Activated CD4-positive, alpha-beta T cell treated with anti-CD3 and anti-CD28 coated beads for 24 hours (primary cell): ENCODE data around the gene KIF5A.
"Not testable (repeated sequence)": the region's sequence is repeated elsewhere in the genome, so short reads cannot be mapped to it uniquely, and the experiment has no call there.

Experiments
- DNase-seq, 2 donors: peaks; one replicate each; pipeline ENCODE4 v3.0.0-alpha.2; 2020; ENCODE audit warnings: low read depth in 2 of 2

The KIF5A gene

GRCh38 chr12:57549909-57550640, at the start of gene KIF5A:
TSS of gene KIF5A (plus strand) at chr12:57550044. CDS start at chr12:57550272, 228 bp downstream.
- DNase-seq = peak; percentile 27 to 37

GRCh38 chr12:57500213-57500612, 49.6 kb upstream of the KIF5A start:
- no peak for DNase-seq

- DNase-seq = not testable (repeated sequence)
These were observed 47.4 kb upstream of the KIF5A start for GRCh38 chr12:57502311-57502969.

GRCh38 chr12:57506541-57506940, 43.3 kb upstream of the KIF5A start:
- not testable (repeated sequence) for DNase-seq

- not testable (repeated sequence) for DNase-seq
These were observed 42.0 kb upstream of the KIF5A start for GRCh38 chr12:57507796-57508195.

- DNase-seq = no peak
These were observed 38.7 kb upstream of the KIF5A start for GRCh38 chr12:57511161-57511560.

- no peak for DNase-seq
These were observed 38.1 kb upstream of the KIF5A start for GRCh38 chr12:57511588-57512325.

GRCh38 chr12:57512665-57513064, 37.2 kb upstream of the KIF5A start:
- DNase-seq = no peak

- no peak for DNase-seq
These were observed 36.6 kb upstream of the KIF5A start for GRCh38 chr12:57513266-57513665.

- not testable (repeated sequence) for DNase-seq
These were observed 36.2 kb upstream of the KIF5A start for GRCh38 chr12:57513677-57514076.

GRCh38 chr12:57514246-57514645, 35.6 kb upstream of the KIF5A start:
- not testable (repeated sequence) for DNase-seq

GRCh38 chr12:57514720-57515407, 35.0 kb upstream of the KIF5A start:
- no peak for DNase-seq

- DNase-seq = no peak
These were observed 34.4 kb upstream of the KIF5A start for GRCh38 chr12:57515408-57515933.

GRCh38 chr12:57515934-57516541, 33.8 kb upstream of the KIF5A start:
- DNase-seq = no peak

GRCh38 chr12:57516617-57517153, 33.2 kb upstream of the KIF5A start:
- DNase-seq = no peak

- no peak for DNase-seq
These were observed 32.7 kb upstream of the KIF5A start for GRCh38 chr12:57517187-57517586.

- DNase-seq = not testable (repeated sequence)
These were observed 32.1 kb upstream of the KIF5A start for GRCh38 chr12:57517718-57518117.

- no peak for DNase-seq
These were observed 31.5 kb upstream of the KIF5A start for GRCh38 chr12:57518176-57518919.

GRCh38 chr12:57518920-57519795, 30.7 kb upstream of the KIF5A start:
- no peak for DNase-seq

GRCh38 chr12:57519796-57520052, 30.1 kb upstream of the KIF5A start:
- peak in 1 of 2 donors; percentile 7 for DNase-seq
